Measurements from ENCODE around the gene EFCAB9.

Gene EFCAB9

DNA sequence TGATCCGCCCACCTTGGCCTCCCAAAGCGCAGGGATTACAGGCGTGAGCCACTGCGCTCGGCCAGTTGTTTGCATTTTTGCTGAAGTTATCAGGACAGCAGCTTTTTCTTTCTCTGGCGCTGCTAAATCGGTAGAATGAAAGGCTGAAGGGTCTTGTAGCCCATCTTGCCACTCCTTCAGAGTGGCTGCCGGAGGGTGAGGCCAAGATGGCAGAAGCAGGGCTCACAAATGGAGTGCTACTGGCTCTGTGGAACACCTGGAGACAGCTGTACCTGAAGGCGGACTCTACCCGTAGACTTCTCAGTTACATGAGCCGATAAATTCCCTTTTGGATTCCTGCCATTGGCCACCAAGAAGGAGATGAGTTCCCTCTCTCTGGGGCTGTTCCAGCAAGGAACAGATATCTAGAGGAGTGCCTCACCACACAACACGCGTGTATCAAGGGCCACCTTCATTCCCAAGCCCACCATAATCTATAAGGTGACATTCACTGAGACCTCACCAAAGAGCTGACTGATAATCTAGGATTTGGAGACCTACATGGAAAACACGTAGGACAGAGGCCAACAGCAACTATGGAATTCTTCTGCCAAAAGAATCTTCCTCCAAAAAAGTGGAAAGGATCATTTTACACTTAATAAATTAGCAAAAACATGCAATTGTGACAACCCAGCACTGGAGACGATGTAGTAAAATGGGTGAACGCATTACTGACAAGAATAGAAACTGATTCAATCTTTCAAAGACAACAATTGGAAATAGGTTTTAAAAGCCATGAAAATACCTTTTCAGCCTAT lies 27.7 kb upstream of the EFCAB9 start:
- DNase-seq (ENCODE audit: low read depth in 2 of 2), result no peak

GRCh38 chr5:172167895-172168294 lies 26.1 kb upstream of the EFCAB9 start:
- no peak for DNase-seq (ENCODE audit: low read depth in 2 of 2)

DNA sequence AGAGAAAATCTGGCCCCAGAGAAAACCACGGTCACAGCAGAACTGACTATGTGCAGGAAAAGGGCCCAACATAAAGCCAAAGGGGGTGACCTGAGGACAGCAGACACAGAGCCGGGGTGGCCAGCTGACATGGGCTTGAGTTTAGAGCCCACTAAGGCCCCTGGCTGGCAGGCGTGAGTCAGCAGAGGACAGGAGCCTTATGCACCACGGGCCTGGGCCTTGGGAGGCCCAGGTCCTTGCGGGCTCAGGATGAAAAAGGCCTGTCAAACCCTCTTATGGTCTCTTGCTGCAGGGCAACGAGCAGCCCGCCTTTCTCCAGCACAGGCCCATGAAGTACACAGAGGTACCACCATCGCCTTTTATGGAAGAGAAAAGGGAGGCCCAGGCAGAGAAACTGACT lies 25.7 kb upstream of the EFCAB9 start:
- no peak for DNase-seq (ENCODE audit: low read depth in 2 of 2)

- DNase-seq (ENCODE audit: low read depth in 2 of 2), result no peak
Observed at GRCh38 chr5:172169216-172169615, 24.8 kb upstream of the EFCAB9 start.

DNA sequence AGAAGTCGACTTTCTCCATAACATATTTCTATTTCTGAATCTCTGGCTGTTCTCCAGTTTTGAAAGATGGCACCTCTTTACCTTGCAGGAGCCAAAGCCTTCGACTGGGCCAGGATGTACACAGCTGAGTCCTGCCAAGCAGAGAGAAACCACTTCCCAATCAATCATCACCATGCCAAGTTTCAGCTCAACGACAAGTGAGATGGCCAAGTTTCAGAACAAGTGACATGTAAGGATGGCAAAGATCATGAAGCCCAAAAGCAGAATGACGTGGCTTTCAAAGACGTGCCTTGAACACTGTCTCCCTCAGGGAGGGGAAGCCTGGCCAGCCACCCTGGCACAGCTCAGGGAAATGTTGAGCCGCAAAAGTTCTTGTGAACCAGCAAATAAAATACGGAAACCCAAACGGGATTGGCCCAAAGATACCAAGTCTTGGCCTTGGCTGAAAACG lies 23.7 kb upstream of the EFCAB9 start:
- DNase-seq (ENCODE audit: low read depth in 2 of 2), result no peak

GRCh38 chr5:172171118-172171517 lies 22.9 kb upstream of the EFCAB9 start:
- no peak for DNase-seq (ENCODE audit: low read depth in 2 of 2)

DNA sequence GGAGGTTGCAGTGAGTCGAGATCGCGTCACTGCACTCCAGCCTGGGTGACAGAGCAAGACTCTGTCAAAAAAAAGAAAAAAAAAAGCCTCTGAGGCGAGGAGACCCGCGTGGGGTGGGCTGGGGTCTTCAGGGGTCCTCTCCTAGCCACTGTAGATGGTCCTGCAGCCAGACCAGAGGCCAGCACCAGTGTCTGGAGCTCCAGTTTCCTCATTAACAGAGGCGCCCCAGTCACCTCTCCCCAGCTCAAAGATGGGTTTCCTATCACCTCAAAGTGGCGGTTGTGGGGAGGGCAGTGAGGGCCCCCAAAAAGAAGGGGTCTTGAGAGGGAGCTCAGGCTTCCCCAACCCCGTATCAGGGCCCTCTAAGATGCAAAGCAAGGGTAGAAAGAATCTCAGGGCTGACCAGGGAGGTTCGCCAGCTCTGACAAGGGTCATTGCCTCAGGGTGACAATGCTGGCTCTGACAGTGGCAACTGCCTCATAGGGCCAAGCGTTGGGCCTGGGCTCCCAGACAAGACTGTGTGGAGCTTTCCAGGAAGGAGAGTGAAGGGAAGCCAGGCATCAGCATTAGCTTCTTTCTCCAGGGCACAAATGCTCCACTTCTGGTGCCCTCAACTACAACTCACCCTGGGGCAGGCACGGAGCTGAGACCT lies 20.9 kb upstream of the EFCAB9 start:
- no peak for DNase-seq (ENCODE audit: low read depth in 2 of 2)

DNA sequence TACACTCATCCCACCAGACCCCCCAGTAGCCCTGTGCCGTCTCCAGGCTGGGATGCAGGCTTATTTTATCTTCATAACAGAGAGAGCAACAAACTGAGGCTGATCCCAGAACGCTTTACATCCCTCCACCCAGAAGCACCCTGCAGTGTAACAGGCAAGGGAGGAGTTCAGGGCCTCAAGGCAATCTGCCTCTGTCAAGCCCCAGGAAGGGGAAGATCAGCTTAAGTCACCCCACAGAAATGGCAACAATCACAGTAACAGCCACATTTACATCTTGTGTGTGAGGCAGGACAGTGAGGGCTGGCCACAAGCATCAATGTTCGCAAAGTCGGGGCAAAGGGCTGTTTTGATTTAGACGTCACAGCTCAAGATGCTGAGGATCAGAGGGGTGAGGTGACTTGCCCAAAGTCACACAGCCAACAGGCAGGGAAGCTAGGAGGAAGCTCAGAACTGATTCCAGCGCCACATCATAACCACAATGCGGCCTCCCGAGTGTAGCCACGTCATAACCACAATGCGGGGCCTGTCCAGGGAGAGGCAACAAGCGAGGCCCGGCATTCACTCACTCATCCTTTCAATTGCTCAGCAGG lies 20.3 kb upstream of the EFCAB9 start:
- peak; percentile 41 to 51 for DNase-seq (ENCODE audit: low read depth in 2 of 2)

DNA sequence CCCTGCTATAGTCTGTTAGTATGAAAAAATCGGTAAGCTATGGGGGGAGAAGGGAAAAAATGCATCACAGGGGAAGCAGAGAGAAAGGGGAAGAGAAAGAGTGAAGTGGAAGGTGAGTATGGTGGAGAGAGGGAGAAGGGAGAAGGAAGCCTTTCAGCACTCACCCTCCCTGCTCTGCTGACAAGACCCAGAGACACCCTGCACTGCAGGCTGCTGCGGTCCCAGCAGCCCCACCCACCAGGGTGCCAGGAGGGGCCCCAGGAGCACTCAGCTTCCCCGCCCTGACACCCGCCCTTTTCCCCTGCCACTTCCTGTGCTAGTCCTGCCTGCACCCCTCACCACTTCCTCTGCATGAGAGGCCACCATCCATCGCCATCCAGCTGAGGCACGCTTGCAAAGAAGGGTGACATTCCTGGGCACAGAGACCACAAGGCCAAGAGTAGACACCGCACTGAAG lies 18.7 kb upstream of the EFCAB9 start:
- DNase-seq (ENCODE audit: low read depth in 2 of 2), result peak; percentile 70 to 71

DNA sequence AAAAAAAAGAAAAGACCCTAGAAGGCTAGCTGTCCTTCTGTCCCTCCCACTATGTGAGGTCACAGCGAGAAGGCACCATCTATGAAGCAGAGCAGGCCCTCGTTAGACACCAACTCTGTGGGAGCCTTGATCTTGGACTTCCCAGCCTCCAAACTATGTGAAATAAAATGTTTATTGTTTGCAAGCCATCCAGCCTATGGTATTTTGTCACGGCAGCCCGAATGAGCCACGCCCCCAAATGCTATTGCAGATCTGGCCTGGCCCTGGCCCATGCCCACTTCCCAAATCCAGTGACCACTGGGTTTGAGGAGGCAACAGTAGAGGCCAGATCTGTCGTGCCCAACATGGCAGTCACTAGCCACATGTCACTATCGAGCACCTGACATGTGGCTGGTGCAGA lies 16.8 kb upstream of the EFCAB9 start:
- DNase-seq (ENCODE audit: low read depth in 2 of 2), result no peak

- DNase-seq (ENCODE audit: low read depth in 2 of 2), result no peak
Observed at GRCh38 chr5:172178301-172178987, 15.5 kb upstream of the EFCAB9 start.

DNA sequence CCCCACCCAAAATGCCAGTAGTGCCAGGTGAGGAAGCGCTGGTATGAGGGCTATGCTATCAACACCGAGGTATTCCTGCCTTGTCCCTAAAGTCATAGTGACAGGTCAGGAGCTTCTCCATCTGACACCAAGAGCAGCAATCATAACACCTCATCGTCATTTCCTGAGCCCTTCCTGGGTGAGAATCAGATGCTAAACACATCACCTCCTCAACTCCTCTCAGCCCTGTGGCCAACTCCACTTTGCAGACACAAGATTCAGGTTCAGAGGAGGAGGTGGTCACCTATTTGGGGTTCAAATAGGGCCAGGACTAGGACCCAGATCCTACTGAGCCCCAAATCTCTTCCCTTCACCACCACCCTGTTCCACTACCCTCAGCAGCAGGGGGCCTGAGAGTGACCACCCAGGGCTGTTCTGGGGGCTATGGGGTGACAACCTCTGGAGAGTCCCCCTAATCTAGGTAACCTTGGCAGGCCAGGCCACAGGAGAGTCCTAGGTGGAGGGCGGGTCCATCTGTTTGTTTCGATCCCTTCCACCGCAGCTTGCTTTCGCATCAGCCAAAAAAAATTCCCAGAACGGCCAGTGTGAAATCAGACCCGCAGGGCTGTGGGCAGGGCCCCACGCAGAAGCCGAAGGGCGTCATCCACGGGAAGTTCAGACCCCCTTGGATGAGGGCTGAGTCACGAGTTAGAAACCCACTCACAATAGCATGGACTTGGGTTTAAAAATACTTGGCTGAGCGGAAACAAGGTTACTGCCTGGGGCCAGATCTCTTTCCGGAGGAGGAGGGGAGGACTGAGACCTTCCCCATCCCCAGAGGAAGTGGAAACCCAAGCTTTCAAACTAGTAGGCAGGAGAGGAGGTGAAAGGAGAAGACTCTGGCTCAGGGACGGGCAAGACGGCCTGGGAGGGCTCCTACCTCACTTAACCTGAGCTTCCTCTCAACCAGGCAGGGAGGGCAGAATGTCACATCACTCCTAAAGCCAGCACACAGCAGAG lies 14.7 kb upstream of the EFCAB9 start:
- DNase-seq (ENCODE audit: low read depth in 2 of 2), result no peak

DNA sequence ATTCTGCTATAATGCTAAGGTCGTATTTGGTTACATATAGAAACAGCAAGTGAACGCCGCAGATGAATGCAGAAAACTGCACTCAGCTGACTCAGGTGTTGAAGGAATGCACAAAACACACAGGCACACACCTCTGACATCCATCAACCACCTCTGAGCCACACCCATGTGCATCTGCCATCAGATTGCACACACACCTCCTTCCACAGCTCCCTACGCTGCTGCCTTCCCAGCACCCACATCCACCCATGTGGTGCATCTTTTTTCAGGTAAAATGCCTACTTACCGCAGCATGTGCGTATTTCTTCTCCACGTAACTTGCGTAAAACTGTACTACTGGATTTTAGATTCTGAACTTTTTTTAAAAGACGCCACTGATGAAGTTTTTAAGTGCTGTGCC lies 13.0 kb upstream of the EFCAB9 start:
- DNase-seq (ENCODE audit: low read depth in 2 of 2), result no peak

GRCh38 chr5:172182291-172182690 lies 11.7 kb upstream of the EFCAB9 start:
- no peak for DNase-seq (ENCODE audit: low read depth in 2 of 2)

- no peak for DNase-seq (ENCODE audit: low read depth in 2 of 2)
Observed at GRCh38 chr5:172183881-172184280, 10.1 kb upstream of the EFCAB9 start.

- DNase-seq (ENCODE audit: low read depth in 2 of 2), result no peak
Observed at GRCh38 chr5:172185096-172185461, 8.9 kb upstream of the EFCAB9 start.

DNA sequence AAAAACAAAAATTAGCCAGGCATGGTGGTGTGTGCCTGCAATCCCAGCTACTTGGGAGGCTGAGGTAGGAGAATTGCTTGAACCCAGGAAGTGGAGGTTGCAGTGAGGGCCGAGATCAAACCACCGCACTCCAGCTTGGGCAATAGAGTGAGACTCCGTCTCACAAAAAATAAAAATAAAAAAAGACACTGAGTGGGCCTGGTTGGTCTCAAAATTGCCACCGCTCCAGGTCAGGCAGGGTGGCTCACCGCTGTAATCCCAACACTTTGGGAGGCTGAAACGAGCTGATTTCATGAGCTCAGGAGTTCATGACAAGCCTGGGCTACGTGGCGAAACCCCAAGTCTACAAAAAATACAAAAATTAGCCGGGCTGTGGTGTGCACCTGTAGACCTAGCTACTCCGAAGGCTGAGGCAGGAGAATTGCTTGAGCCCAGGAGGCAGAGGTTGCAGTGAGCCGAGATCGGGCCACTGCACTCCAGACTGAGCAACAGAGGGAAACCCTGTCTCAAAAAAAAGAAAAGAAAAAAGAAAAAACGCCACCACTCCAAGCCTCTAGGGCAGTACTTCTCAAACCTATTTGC lies 7.8 kb upstream of the EFCAB9 start:
- no peak for DNase-seq (ENCODE audit: low read depth in 2 of 2)

- peak; percentile 51 to 53 for DNase-seq (ENCODE audit: low read depth in 2 of 2)
Observed at GRCh38 chr5:172187118-172188032, 6.6 kb upstream of the EFCAB9 start.

GRCh38 chr5:172188033-172188892 lies 5.7 kb upstream of the EFCAB9 start, which contains the start of gene STK10:
TSS of gene STK10 (minus strand) at chr5:172188224. CDS start at chr5:172188042, 182 bp downstream.
- DNase-seq (ENCODE audit: low read depth in 2 of 2), result peak; percentile 81 to 88
